GM21381 (cell line): ENCODE measurements around the gene OTOP3.
A peak's percentile ranks its signal among the peaks of the same experiment; 100 is the strongest.
"Not testable (repeated sequence)": the region's sequence is repeated elsewhere in the genome, so short reads cannot be mapped to it uniquely, and the experiment has no call there.

Experiments used
- ATAC-seq: cut with Tn5 transposase; IDR thresholded peaks from one replicate; pipeline ENCODE4 v1.9.1; 2021; ENCODE audit warnings: mild to moderate bottlenecking, moderate library complexity; ENCODE audit not compliant: unreplicated experiment

The OTOP3 gene

DNA sequence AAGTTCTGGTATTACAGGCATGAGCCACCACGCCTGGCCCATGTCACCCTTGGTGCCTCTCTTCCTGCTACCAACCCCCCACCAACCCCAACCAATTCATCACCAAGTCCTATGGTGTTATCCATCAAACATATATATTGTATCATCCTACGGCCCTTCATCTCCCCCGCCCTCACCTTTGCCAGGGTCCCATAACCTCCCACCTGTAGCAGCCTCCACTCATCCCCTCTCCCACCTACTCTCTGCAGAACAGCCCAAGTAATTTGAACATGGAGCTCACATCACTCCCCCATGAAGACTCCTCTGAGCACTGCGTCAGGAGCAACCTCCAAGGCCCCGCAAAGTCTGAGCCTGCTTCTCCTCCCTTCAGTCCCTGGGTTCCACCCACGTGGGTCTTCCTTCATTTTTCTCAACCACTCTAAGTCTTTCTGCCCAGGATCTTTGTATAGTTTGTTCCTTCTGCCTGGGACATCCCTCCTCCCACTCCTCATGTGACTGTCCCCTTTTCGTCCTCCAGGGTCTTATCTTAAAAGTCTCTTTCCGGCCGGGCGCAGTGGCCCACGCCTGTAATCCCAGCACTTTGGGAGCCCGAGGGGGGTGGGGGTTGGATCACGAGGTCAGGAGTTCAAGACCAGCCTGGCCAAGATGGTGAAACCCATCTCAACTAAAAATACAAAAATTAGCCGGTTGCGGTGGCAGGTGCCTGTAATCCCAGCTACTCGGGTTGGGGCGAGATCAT is 43.9 kb downstream of the OTOP3 start:
- ATAC-seq = no peak

DNA sequence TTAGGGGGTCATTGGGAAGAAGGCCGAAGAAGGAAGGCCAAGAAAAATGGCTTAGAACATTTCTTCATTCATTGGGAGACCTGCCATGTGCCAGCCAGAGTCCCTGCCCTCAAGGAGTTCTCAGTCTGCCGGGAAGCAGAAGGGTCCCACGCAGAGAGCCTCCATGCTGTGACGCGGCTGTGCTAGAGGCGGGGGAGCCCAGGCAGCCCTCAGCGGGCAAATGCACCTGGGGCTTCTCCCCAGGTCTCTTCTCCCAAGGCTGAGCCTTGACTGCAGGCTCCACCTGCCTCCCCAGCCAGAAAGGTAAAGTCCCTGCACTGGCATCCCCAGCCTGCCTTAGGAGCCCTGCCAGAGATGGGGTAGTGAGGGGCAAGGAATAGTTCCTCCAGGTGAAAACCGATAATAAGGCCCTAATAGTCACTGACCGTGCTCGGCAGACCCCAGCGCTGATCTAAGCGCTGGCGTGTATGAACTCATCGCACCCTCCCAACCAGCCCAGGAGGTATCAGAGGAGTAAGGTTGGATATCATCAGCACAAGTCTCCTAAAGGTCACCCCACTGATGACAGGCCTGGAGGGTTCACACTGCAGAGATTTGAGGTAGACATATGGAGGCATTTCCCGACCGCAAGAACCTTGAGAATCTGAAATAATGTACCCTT is 45.8 kb downstream of the OTOP3 start:
- no peak for ATAC-seq

DNA sequence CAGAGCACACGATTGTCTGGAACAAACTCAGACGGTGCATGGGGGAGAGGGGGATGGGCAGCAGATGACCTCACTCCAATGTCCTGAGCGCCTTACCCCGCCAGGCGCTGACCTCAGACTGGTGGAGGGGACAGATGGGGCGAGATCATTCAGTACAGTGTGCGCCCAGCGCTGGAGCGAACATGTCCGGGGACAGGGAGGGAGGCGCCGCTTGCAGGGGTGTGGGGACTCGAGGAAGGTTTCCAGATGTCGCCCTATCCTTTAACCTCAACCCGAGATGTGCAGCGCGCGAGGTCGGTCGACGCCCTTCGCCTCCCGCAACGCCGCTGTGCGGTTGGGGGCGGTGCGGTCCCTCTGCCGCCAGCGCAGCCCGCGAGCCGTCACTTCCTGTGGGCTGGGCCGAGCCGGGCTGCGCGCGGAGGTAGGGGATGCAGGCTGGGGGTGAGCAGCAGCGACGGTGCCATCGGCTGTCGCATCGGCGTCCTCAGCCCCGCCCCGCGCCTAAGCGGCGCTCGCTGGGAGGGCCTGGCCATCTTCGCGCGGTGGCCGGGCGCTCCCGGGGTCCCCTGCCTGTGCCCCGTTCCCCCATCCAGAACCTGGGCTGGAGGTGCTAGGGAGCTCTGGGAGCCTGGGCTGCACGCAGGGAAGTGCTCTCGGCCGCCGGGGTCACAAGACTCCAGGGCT is 46.4 kb downstream of the OTOP3 start:
- ATAC-seq = no peak

DNA sequence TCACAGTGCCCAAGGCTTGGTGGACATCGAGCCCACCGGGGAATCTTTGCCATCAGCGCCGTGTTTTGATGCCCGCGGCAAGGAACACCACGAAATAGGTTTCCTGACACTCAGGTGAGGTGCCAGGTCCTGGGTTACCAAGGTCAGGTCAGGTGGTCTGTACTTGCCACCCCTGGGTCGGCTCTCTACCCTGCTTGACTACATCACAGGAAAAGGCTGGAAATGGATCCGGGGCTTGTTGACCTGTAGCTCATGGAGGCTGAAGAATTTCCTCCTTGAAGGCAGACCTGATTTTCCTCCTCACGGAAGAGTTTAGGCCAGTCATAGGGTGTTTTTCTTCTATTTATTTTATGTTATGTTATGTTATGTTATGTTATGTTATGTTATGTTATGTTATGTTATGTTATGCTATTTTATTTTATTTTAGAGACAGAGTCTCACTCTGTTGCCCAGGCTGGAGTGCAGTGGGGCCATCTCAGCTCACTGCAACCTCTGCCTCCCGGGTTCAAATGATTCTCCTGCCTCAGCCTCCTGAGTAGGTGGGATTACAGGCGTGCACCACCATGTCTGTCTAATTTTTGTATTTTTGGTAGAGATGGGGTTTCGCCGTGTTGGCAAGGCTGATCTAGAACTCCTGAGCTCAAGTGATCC is 47.1 kb downstream of the OTOP3 start:
- not testable (repeated sequence) for ATAC-seq

DNA sequence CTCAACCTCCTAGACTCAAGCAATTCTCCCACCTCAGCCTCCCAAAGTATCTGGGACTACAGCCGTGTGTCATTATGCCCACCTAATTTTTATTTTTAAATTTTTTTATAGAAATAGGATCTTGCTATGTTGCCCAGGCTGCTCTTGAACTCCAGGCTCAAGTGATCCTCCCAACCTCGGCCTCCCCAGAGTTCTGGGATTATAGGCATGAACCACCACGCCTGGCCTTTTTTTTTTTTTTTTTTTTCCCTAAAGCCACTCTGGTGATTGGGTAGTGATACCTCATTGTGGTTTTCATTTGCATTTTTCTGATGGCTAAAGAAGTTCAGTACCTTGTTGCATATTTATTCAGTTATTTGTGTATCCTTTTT is 50.5 kb downstream of the OTOP3 start:
- no peak for ATAC-seq

DNA sequence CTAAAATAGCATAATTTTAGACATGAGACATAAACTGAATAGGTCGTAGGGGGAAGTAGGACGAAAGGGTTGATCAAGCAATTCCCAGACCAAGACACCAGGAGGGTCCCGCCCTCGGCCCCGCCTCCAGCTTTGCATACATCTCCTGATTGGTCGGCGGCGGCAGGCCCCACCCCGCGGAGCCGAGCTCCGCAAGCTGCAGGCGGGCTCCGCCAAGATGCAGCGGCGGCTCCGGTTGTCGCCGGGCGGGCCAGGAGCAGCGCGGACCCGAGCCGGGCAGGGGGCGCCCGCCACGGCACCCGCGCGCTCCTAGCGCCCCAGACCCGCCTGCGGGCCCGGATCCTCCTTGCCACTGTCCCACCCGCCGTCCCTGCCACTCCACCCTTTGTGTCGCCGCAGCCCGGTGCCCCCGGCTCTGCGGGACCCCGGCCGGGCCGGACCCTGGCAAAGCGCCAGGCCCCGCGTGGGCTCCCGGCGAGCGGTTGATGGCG is 51.8 kb downstream of the OTOP3 start, which contains the start of gene CDR2L:
CDR2L (plus strand) TSS at position 215 of the 491 bp plus-strand sequence. CDS start 412 bp downstream, outside the sequence.
- peak; percentile 95 for ATAC-seq

DNA sequence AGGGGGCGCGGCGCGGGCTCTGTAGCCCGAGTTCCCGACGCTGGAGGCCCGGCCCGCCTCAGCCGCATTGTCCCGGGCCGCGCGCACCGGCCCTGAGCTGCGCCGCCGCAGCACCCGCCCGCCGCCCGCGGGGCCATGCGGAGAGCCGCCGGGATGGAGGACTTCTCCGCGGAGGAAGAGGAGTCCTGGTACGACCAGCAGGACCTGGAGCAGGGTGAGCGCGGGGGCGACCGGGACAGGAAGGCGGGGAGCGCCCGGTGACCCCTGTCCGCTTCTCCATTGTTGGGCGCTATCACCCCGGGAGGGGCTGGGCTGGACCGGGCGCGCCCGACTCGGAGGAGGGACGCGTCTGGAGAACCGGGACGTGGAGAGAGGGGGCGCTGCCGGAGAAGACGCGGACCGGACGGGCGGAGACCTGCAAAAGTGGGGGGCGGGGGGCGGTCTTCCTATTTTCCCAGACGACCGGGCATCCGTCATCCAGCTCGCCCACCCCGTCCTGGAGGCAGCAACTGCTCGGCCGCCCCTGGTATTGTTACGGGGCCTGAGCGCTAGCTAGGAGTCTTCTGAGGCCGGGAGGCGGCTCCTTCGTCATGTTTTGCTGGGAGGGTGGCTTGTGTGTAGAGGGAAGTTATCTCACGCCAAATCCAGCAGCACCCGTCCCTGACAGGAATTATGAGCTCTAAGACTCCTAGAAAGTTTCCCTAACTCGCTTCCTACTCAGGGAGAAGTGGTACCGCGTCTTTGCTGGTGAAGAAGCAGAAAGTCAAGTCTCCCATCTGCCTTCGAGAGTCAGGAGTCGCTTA is 52.4 kb downstream of the OTOP3 start:
- peak; percentile 41 for ATAC-seq

DNA sequence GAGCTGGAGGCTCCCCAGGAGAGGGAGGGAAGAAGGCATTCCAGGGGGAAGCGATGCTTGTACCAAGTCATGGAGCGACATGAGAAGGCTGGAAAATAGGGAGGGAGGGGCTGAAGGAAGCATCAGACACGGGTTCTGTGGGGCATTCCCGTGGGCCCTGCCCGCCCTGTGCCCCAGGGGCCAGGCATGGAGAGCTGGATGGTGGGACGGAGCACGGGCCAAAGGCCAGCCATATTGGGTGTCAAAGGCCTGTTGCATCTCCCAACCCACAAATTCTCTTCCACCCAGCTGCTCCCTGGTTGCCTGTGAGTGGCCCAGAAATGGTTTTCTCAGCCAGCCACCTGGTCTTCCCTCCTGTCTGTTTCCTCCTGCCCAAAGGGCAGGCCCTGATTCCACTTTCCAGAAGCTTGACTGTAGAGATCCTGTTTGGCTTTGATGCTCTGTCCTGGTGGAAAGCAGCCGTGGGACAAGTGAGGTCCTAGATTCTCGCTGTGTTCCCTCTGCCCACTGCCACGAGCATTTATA is 54.9 kb downstream of the OTOP3 start:
- ATAC-seq = no peak

DNA sequence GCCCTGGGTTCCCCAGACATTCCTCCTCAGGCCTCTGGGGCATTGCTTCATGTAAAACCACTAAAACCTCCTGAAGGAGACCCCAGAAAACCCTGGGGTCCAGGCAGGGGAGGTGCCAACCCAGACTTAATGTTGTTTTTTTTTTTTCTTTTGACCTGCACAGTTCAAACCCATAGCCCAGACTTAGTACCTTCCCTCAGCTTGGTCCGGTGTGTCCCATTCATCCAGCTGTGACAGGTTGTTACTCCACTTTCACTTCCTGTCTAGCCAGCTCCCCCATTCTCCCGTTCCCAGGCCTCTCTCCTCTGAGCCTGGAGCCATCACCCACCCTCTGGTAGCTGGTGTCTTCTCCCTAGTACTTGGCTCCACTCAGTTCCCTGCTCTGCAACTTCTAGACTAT is 56.5 kb downstream of the OTOP3 start:
- no peak for ATAC-seq

DNA sequence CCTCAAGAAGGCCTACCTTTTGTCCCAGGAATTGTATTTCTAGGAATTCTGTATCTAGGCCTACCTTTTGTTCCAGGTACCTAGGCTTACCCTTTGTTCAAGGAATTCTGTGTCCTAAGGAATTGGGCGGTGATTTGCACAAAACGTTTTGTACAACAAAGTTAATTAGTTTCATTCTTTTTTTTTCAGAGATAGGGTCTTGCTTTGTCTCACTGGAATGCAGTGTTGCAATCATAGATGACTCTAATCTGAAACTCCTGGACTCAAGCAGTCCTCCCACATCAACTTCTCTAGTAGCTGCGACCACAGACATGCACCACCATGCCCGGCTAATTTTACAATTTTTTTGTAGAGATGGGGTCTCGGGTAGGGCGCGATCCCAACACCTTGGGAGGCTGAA is 58.7 kb downstream of the OTOP3 start:
- ATAC-seq = no peak

DNA sequence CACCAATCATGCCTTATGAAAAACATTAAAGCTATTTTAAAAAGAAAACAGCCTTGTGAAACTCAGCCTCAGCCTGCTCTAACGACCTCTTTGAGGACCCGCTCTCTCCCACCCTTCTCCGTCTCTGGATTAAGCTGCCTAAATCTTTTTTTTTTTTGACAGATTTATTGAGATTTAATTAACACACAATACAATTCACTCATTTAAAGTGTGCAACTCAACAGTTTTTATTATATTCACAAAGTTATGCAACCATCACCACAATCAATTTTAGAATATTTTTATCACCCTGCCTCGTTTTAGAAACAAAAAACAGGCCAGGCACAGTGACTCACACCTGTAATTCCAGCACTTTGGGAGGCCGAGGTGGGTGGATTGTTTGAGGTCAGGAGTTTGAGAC is 60.1 kb downstream of the OTOP3 start:
- ATAC-seq = no peak

DNA sequence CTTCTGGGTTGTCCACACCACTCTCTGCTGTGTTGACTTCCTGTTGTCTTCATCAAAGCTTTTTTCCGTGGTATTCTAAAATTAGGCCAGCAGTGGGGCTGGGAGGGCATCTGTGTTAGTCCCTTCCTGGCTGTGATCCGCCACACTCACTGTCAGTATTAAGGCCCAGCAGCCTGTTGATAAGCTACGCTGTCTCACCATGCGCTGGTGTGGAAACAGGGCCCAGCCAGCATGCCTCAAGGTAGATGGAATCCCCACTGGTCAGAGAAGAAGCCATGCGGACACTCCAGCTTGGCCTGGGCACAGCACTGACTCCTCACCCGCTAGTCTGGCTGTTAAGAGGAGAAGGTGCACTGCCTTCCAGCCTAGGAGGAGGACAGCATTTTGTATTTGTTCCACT is 63.1 kb downstream of the OTOP3 start:
- no peak for ATAC-seq

DNA sequence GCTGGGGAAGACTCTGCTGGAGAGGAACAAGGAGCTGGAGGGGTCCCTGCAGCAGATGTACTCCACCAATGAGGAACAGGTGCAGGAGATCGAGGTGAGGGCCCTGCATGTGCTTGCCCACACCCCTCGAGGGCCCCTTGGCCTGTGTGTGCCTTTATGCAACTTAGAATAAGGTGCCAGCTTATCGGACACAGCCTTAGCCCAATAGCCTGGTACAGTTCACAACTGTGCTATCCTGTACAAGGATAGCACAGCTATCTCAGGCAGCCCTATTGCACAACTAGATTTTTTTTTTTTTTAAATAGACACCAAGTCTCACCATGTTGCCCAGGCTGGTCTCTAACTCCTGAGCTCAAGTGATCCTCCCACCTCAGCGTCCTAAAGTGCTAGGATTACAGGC is 63.8 kb downstream of the OTOP3 start:
- ATAC-seq = no peak
